Measurements from ENCODE around the gene HIP1R. TPM values are rescaled to one million over a fixed set of nuclear protein-coding genes. Genes with fewer than 3 reads are reported as not detected.

HIP1R gene
- total RNA-seq, 1 donor from 2014 or later = 200 TPM

DNA sequence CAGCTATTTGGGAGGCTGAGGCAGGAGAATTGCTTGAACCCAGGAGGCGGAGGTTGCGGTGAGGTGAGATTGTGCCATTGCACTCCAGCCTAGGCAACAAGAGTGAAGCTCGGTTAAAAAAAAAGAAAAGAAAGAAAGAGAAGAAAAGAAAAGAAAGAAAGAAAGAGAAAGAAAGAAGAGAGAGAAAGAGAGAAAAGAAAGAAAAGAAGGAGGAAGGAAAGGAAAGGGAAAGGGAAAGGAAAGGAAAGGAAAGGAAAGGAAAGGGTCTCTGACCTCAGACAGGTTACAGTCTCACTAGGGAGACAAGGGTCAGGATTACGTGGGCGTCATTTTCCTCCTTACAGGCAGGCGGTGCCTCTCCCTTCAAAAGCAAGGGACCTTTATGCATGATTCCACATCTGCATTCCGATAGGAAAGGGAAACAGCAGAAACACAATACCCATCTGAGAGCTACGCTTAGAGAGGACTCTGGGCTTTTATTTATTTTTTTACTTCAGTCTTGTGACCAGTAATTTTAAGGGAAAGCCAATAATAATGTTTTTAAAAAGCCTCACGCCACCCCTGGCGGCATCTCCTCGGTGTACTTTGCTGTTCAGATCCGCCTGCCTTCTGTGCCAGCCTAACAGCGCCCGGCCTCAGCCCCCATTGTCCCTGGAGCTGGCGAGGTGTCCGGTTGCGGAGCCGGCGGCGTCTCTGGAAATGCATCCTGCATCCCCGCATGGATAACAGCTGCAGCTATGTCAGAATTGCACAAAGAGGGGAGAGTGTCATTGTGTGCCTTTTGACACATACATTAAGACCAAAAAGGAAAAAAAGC is 945 bp upstream of the HIP1R start:
- peak; percentile 79 for DNase-seq

GRCh38 chr12:122835750-122836026 is 431 bp downstream of the HIP1R start:
- DNase-seq = peak; percentile 42

- DNase-seq = peak; percentile 77
Measured at GRCh38 chr12:122836027-122836921, 1.0 kb downstream of the HIP1R start.

DNA sequence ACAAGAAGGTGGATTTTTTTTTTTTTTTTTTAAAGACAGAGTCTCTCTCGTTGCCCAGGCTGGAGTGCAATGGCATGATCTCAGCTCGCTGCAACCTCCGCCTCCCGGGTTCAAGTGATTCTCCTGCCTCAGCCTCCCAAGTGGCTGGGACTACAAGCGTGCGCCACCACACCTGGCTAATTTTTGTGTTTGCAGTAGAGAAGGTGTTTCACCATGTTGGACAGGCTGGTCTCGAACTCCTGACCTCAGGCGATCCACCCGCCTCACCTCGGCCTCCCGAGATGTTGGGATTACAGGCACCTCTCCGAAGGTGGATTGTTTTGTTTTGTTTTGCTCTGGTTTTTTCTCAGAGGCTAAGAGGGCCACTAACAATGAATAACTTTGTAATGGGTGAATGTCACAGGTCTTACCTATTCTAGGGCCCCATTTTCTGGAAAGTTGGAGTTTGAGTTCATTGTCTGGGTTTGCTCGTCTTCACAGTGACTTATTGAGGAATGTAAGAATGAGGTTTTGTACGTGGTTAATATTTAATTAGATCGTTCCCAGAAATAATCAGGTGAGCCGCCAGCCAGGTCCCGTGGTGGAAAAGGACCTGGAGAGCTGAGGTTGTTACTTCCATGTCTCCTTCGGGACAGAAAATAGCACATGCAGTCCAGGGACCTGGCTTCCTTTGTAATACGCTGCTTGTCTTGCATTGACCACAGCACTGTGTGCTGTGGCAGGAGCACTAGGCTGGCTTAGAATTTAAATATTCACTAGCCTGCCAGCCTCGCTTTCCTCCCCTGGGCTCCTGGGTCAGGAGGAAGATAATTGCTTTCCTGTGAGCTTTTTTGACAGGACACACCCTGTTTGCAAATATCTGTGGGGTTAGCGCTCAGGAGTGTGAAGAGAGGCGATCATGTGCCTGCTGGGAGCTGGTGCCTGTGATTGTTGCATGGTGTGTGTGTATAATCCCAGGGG is 2.3 kb downstream of the HIP1R start:
- no peak for DNase-seq

- no peak for DNase-seq
Measured at GRCh38 chr12:122838841-122839240, 3.6 kb downstream of the HIP1R start.

GRCh38 chr12:122839907-122840554 is 4.8 kb downstream of the HIP1R start:
- no peak for DNase-seq

GRCh38 chr12:122840580-122841513 is 5.6 kb downstream of the HIP1R start:
- DNase-seq = no peak

DNA sequence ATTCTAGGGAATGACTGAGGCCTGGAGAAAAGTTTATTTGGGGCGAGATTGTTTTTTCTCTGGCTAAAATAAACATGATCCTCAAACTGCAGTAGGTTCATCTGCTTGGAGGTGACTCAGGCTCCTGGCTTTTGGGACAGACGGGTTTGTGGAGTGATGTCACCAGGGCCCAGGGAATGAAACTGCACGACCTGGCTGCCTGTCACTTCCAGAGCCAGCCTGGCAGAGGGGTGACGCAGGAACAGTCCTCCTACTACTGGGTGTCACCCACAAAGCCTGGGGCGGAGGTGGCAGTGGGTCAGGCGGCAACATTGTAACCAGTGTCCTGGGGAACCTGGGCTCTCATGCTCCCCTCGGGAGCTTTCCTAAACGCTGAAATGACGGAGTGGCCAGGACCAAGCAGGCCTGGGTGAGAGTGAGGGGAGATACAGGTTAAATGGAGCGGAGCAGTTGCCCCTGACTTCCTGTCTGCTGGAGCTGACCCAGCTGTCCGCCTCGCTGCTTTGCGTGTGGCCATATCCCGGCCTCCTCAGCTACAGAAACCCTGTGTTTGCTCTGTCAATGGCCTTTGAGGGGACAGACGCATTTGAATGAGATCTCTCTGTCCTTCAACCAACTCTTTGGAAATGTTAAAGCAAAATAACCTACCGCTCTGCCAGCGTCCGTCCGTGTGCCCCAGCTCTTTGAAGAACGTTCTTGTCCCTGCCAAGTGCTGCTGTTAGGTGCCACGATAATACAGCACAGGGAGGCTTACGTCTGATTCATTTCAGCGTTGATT is 6.5 kb downstream of the HIP1R start:
- no peak for DNase-seq

DNA sequence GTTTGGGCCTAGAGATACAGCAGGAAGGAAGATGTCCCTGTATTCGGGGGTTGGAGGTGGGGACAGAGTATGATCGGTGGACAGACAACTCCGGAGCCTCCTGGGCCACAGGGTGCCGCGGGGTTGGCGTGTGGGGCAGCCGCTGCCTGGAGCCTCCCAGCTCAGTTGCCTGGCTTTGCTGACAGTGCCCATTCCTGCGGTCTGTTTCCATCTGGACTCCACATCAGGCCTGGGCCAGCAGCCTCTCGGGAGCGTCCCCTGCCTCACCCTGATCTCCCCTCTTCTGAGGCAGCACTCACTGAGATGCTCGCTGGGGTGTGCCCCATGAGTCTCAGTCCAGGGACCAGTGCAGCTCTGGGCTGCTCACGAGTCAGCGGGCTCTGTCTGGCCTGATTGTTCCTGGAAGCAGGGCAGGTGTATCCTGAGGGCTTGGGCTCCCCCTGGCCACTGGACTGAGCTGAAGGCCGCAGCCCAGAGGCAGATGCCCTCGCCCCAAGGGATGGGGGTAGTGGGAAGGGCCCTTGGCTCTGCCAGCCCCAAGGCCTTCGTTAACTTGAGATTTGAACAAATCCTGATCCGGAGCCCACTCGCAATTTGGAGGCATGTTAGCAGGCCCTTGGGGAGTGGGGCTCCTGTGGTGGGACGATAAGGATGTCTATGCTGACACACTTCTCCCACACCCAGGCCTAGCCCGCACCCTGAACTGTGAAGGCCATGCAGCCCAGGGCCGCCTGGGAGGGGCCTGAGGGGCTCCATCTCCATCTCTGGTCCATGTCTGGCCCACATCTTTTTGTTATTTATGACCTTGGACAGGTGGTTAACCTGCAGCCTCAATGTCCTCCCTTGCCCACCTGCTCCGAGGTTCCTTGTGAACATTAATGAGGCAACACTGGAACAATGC is 7.5 kb downstream of the HIP1R start:
- peak; percentile 62 for DNase-seq

DNA sequence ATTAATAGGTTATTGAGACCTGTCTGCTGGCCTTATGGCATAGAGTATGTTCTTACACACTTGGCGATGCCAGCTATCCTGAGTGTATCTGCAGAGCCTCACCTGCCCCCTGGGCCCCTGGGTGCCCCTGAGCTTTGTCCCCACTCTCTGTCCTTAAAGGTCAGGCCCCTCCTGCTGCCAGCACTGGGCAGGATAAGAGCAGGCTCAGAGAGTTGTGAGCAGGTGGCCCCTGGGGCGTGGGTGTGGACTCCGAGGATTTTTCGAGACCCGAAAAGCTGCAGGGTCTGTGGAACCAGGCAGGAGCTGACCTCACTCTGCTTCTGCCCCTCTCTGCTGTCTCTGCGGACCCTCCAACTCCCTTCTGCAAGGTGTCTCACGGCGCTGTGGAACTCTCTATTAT is 8.2 kb downstream of the HIP1R start:
- no peak for DNase-seq

DNA sequence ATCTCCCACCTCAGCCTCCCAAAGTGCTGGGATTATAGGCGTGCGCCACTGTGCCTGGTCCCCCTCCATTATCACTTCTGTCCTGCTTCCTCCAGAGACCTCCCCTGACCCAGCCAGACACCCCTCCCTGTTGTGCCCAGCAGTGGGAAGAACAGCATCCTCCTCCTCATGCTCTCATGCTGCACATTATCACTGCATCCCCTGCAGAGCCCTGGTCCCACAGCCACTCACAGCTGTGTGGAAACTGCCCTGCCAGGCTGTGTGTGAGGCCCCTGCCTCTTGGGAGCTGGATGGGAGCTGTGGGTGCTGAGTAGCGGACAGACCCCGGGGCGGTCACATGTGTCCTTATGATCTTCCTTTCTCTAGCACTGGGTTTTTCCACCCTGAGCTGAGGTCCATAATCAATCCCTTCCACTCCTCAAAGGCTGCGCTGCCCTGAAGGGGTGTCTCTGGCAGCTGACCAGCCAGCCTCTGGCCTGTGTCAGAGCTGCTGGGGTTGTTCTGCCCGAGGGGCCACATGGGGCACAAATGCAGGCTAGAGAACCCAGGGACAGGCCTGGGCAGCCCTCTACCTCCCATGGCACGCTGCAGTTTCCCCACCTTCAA is 9.2 kb downstream of the HIP1R start:
- DNase-seq = no peak

GRCh38 chr12:122845041-122845864 is 10.0 kb downstream of the HIP1R start:
- no peak for DNase-seq

DNA sequence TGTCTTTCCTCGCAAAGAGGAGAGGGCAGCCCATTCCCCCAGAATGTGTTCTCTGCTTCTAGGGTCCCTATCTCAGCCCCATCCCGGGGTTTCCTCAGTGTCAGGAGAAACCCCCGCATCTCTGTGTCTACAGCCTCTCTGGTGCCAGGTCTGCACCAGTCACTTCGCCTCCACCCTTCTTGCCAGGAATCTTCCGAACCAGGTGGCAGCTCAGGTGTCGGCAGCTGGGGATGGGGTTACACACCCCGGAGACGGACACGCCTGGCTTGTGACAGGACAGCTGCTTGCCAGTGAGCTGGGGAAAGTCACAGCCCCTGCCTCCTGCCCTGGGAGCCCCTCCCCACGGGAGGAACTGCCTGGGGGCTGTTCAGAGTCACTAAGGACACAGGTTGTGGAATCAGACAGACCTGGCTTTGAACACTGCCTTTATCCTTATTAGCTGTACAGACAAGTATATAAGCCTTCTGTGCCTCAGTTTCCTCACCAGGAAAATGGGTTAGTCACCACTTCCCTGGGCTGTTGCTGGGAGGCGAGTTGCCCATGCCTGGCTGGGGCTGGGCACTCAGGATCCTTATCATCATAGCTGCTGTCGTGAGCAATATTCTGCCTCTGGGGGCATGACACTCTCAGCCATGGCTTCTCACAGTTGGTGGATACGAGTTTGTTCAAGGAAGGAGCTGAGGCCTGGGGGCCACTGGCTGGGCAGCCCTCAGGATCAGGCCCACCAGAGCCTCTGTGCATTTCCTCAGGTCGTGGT is 10.8 kb downstream of the HIP1R start:
- DNase-seq = no peak

- DNase-seq = no peak
Measured at GRCh38 chr12:122846622-122847515, 11.6 kb downstream of the HIP1R start.

GRCh38 chr12:122847516-122847836 is 12.2 kb downstream of the HIP1R start:
- no peak for DNase-seq

- no peak for DNase-seq
Measured at GRCh38 chr12:122847921-122848421, 12.7 kb downstream of the HIP1R start.

Data from dermis blood vessel endothelial cell (primary cell).